Cardiac fibroblast (primary cell): ENCODE results near the gene HCN1.
"Not testable (repeated sequence)": the region's sequence is repeated elsewhere in the genome, so short reads cannot be mapped to it uniquely, and the experiment has no call there.

Experiments used
- DNase-seq, 2 donors: peaks; one replicate each; pipeline versions ENCODE4 v3.0.0 to v3.0.0-alpha.2; 2010; ENCODE audit warnings: low read depth in 2 of 2
- H3K4me3 ChIP-seq, 2 donors: replicated peaks in 1 of 2; 1 replicate in 1 of 2; 2 replicates in 1 of 2; pipeline ENCODE4 v1.5.1; 2011; ENCODE audit warnings: low read depth in 2 of 2, low read length in 2 of 2, mild to moderate bottlenecking in 2 of 2, moderate library complexity in 1 of 2
- CTCF ChIP-seq: IDR thresholded peaks from one replicate; pipeline ENCODE4 v1.5.1; 2011; ENCODE audit warnings: low read depth, mild to moderate bottlenecking, low read length, inconsistent platforms

HCN1 gene

DNA sequence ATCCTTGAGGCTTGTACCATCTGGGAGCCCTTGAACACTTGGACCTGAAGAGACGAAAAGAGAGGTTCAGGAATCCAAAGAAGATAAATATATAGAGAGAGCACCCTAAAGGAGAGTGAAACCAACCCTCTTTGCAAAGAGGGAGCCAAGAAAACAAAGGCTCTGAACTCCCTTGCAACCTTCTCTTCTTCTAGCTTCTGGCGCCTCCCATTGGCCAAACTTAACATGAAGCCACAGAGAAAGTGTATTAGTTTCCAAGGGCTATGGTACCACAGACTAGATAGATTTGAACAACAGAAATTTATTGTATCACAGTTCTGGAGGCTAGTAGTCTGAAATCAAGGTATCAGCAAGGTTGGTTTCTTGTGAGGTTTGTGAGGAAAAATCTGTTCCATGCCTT lies 175.1 kb downstream of the HCN1 start:
- peak in 1 of 2 donors; percentile 19 for DNase-seq
- no peak overlapping the region for H3K4me3 ChIP-seq
- TF ChIP-seq CTCF: no peak

DNA sequence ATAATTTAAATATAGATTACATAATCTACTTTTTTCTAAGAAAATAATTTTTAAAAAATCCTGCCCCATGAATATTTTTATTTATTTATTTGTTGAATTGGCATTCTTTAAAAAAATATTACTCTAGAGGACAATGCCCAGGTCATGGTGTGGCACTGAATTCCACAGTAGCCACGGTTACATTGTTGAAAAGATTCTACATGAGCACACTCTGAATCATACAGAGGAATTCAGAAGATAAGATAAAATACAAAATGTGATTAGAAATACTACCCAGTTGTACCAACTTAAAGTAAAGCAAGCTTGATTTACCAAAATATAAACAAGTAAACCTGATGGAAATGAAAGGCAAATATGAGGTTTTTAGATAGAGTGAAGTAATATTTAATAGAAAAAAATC lies 183.7 kb downstream of the HCN1 start:
- no peak for DNase-seq

DNA sequence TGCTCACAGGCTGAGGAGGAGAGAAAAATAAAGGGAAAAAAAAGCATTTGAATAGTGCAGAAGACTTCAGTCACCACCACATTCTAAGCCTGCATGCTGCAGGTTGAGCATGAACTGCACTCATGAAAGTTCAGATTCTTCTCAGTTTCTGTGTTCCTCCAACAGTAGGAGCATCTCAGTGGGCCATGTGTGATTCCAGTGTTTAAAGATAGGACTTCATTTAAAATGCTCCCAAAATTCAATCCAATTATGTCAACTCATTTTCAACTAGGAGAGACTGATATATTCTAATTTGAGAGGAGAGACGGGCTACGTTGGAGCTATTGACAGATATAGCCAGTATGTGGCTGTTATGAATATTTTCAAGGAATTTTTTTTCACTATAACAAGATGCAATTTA lies 186.8 kb downstream of the HCN1 start:
- TF ChIP-seq CTCF: no peak

More for the DNA sequence above, 183.7 kb downstream of the HCN1 start:
- no peak overlapping the region for H3K4me3 ChIP-seq
- TF ChIP-seq CTCF: no peak

GRCh38 chr5:45508135-45508534 lies 188.0 kb downstream of the HCN1 start:
- H3K4me3 ChIP-seq: no peak overlapping the region
- no peak for TF ChIP-seq CTCF
- no peak for DNase-seq

More for the DNA sequence above, 186.8 kb downstream of the HCN1 start:
- DNase-seq: no peak
- H3K4me3 ChIP-seq: no peak overlapping the region

DNA sequence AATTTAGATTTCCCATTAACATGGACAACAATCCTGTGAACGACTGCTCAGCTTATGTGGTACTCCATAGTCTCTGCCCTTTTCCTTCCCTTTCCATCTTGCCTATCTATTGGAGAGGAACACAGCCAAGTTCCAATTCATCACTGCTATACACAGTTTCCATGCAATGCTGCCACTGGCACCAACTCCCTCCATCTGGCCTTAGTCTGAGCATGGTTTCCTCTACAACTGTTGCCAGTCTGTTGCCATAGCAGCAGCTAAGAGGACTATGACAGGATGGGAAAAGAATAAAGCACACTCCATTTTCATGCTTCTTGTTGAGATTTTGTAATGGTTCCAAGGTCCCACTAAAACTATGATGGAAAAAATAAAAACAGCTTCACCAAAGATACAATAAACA lies 189.0 kb downstream of the HCN1 start:
- peak in 1 of 2 donors; percentile 0 for DNase-seq

DNA sequence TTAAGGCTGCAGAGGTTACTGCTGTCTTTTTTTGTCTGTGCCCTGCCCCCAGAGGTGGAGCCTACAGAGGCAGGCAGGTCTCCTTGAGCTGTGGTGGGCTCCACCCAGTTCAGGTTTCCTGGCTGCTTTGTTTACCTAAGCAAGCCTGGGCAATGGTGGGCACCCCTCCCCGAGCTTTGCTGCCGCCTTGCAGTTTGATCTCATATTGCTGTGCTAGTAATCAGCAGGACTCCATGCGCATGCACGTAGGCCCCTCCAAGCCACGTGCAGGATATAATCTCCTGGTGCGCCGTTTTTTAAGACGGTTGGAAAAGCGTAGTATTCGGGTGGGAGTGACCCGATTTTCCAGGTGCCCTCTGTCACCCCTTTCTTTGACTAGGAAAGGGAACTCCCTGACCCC lies 197.2 kb downstream of the HCN1 start:
- not testable (repeated sequence) for DNase-seq, H3K4me3 ChIP-seq

More for the DNA sequence above, 189.0 kb downstream of the HCN1 start:
- no peak for TF ChIP-seq CTCF
- H3K4me3 ChIP-seq: no peak overlapping the region

GRCh38 chr5:45491368-45491767 lies 204.8 kb downstream of the HCN1 start:
- DNase-seq: no peak
- no peak for TF ChIP-seq CTCF
- H3K4me3 ChIP-seq: no peak overlapping the region
